Kasumi-1 (cell line): Measurements from ENCODE around the gene R3HDM4.

Experiments used
- DNase-seq, 2 experiments: peaks; one replicate each; lab custom pipeline; 2025; lab: John Stamatoyannopoulos, UW

The R3HDM4 gene

GRCh38 chr19:912181-913079, 589 bp downstream of the R3HDM4 start:
- DNase-seq = peak in 1 of 2 experiments; percentile 29

GRCh38 chr19:911197-912033, 1.6 kb downstream of the R3HDM4 start:
- no peak for DNase-seq

GRCh38 chr19:907183-907853, 5.7 kb downstream of the R3HDM4 start:
- DNase-seq = no peak

- no peak for DNase-seq
Observed at GRCh38 chr19:906480-906879, 6.5 kb downstream of the R3HDM4 start.

GRCh38 chr19:904545-904944, 8.5 kb downstream of the R3HDM4 start:
- DNase-seq = no peak

GRCh38 chr19:903266-903797, 9.7 kb downstream of the R3HDM4 start:
- no peak for DNase-seq

GRCh38 chr19:902446-903226, 10.4 kb downstream of the R3HDM4 start:
- no peak for DNase-seq

GRCh38 chr19:902093-902370, 11.0 kb downstream of the R3HDM4 start:
- no peak for DNase-seq

- no peak for DNase-seq
Observed at GRCh38 chr19:901216-902092, 11.6 kb downstream of the R3HDM4 start.

GRCh38 chr19:900302-901111, 12.5 kb downstream of the R3HDM4 start:
- DNase-seq = no peak

- no peak for DNase-seq
Observed at GRCh38 chr19:900043-900301, 13.0 kb downstream of the R3HDM4 start.

- no peak for DNase-seq
Observed at GRCh38 chr19:899336-900042, 13.5 kb downstream of the R3HDM4 start.

GRCh38 chr19:898663-899062, 14.4 kb downstream of the R3HDM4 start:
- no peak for DNase-seq

- no peak for DNase-seq
Observed at GRCh38 chr19:897442-898039, 15.5 kb downstream of the R3HDM4 start.

GRCh38 chr19:896999-897398, 16.0 kb downstream of the R3HDM4 start:
- no peak for DNase-seq

GRCh38 chr19:896434-896833, 16.6 kb downstream of the R3HDM4 start:
- no peak for DNase-seq

GRCh38 chr19:892894-893689, 19.9 kb downstream of the R3HDM4 start, which contains the start of the genes MED16 and RNU6-9:
MED16 (minus strand) TSS chr19:893187; CDS start chr19:891131, 2,056 bp downstream.
RNU6-9 (plus strand) TSS chr19:893484.
- peak; percentile 86 to 90 for DNase-seq
